Kidney epithelial cell (primary cell): Measurements from ENCODE around the gene CA10. TPM values are rescaled to one million over a fixed set of nuclear protein-coding genes. Genes with fewer than 3 reads are reported as not detected.

ENCODE experiments used
- DNase-seq: peaks from one replicate; pipeline ENCODE4 v3.0.0-alpha.2; 2010; ENCODE audit warnings: low read depth
- H3K27me3 ChIP-seq: 2 replicates; pipeline ENCODE4 v1.6.0; 2011; ENCODE audit warnings: low read length; ENCODE audit not compliant: control insufficient read depth, insufficient read depth
- H3K36me3 ChIP-seq: 2 replicates; pipeline ENCODE4 v1.5.1; 2011; ENCODE audit warnings: low read length; ENCODE audit not compliant: control insufficient read depth, insufficient read depth
- H3K4me3 ChIP-seq: 2 replicates; pipeline ENCODE4 v1.5.1; 2011; ENCODE audit warnings: low read depth, mild to moderate bottlenecking, control low read depth, low read length
- total RNA-seq: library from RNA; depleted of rRNA; stranded (reverse); fragments of >200 nt; gene quantifications from 2 replicates; pipeline ENCODE4 v1.2.3, GENCODE V29; 2015
- TF ChIP-seq, protein P1 (sequence below): IDR thresholded peaks from 2 replicates; pipeline ENCODE4 v1.5.1; 2011; ENCODE audit warnings: mild to moderate bottlenecking, moderate library complexity, low read length, control low read depth, inconsistent platforms; ENCODE audit not compliant: insufficient read depth, poor library complexity, severe bottlenecking

The CA10 gene
- total RNA-seq, 1 donor from 2014 or later: 0.13 TPM

DNA sequence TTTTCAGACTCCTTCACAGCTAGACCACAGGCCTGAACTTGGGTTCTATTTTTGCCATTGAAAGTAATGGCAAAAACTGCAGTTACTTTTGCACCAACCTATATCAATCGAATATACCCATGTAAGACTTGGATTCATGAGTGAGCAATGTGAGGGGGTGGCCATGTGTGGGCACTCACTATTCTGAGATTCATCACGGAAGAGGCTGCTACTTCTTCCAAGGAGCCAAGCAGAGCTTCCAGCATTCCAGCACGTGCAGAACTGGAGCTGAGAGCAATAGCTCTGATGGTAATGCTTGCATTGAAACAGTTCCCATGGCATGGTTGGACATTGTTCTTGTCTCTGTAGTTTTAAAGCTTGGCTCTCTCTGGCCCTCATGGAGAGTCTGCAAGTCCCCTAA is 327.6 kb downstream of the CA10 start:
- H3K36me3 ChIP-seq: no peaks in the 10 kb centered on the region
- TF ChIP-seq, protein P1, sequence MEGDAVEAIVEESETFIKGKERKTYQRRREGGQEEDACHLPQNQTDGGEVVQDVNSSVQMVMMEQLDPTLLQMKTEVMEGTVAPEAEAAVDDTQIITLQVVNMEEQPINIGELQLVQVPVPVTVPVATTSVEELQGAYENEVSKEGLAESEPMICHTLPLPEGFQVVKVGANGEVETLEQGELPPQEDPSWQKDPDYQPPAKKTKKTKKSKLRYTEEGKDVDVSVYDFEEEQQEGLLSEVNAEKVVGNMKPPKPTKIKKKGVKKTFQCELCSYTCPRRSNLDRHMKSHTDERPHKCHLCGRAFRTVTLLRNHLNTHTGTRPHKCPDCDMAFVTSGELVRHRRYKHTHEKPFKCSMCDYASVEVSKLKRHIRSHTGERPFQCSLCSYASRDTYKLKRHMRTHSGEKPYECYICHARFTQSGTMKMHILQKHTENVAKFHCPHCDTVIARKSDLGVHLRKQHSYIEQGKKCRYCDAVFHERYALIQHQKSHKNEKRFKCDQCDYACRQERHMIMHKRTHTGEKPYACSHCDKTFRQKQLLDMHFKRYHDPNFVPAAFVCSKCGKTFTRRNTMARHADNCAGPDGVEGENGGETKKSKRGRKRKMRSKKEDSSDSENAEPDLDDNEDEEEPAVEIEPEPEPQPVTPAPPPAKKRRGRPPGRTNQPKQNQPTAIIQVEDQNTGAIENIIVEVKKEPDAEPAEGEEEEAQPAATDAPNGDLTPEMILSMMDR: no peak
- H3K4me3 ChIP-seq: no peak overlapping the region
- no peaks in the 10 kb centered on the region for H3K27me3 ChIP-seq
- no peak for DNase-seq

DNA sequence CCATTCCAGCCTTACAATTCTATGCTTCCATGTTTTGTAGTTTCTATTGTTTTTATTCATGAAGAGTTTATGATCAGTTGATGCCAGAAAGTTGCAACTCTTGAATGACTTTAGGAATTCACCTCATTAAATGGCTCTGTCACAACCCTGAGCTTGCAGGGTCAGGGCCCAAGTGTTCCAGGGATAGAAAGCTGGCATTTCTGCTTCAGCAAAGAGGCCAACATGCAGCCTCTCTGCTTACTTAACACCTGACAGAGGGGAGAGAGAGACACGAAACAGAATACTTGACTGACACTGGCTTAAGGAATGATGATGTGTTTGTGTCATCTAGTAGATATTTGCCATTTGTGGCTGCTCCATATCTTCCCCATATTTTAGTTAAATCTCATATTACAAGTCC is 328.1 kb downstream of the CA10 start:
- Histone ChIP-seq H3K36me3 (no peaks in the 10 kb centered on the region), H3K27me3 (no peaks in the 10 kb centered on the region), H3K4me3 (no peak overlapping the region)
- no peak for DNase-seq
- TF ChIP-seq, protein P1: no peak

DNA sequence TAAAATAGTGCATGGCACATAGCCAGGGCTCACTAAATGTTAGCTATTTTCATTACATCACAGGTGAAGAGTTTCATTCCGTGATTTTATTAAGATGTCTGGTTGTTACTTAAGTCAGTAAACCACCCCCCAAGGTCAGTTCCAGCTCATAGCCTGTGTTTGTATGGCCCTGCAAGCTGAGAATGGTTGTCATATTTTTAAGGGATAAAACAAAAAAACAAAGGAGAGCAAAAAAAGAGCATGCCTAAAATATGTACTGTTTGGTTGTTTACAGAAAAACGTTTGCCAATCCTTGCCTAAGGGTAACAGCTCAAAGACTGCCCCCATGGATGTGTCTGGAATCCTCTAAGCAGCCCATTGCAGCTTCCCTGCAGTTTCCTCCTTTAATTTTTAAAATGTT is 329.6 kb downstream of the CA10 start:
- no peak for DNase-seq
- TF ChIP-seq, protein P1: no peak
- Histone ChIP-seq H3K36me3 (no peaks in the 10 kb centered on the region), H3K27me3 (no peaks in the 10 kb centered on the region), H3K4me3 (no peak overlapping the region)

DNA sequence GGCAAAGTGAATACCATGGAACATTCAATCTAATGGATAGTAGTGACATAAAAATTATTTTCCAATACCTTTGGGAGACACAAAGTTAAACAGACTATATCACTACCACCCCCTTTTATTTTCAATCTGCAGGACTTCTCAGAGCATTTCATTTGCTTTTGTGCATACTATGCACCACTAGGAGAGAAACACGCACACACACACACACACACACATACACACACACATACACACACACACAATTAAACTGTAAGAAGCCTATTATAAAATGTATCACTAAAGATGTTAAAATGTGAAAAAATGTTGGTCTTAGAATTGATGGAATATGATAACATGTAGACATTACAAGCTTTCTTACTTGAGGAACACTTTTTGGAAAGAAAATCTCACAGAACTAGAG is 331.4 kb downstream of the CA10 start:
- no peak for DNase-seq
- no peaks in the 10 kb centered on the region for H3K27me3 ChIP-seq
- H3K36me3 ChIP-seq: no peaks in the 10 kb centered on the region
- TF ChIP-seq, protein P1: no peak
- no peak overlapping the region for H3K4me3 ChIP-seq

DNA sequence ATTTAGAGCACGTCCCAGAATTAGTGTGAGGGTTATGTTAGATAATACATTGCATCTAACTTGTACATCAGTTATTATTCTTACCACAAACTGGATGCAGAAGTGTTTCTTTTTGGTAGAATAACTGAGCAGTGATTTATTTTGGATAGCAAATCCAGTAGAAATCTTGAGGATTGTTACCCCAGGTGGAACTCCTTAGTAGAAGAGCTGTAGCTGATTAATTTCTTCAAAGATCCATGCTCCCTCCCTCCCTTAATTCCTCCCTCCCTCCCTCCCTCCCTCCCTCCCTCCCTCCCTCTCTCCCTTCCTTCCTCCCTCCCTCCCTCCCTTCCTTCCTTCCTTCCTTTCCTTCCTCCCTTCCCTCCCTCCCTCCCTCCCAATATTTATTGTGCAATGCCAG is 337.7 kb downstream of the CA10 start:
- Histone ChIP-seq H3K36me3 (no peaks in the 10 kb centered on the region), H3K27me3 (no peaks in the 10 kb centered on the region), H3K4me3 (no peak overlapping the region)
- TF ChIP-seq, protein P1: no peak
- DNase-seq: no peak

DNA sequence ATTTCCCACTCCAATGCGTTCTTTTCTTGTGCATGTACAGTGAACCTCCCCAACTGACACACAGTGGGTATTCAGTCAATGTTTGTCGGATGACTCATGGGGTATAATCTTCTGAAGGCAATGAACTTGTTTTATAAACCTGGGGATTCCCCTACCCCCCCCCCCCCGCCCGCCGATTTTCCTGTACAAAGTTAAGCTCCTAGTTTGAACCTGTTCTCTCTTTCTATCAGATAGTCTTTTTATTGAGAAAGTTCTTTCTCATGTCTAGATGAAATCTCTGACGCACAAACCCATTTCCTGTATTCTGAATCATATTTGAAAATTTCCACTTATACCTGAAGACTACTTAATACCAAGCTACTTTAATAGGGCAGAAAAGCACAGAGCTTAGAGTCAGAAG is 338.3 kb downstream of the CA10 start:
- TF ChIP-seq, protein P1: no peak
- H3K36me3 ChIP-seq: no peaks in the 10 kb centered on the region
- H3K27me3 ChIP-seq: no peaks in the 10 kb centered on the region
- H3K4me3 ChIP-seq: no peak overlapping the region
- DNase-seq: no peak
